H1 (cell line): ENCODE measurements around the gene ABHD14A. TPM values are rescaled to one million over a fixed set of nuclear protein-coding genes. Genes with fewer than 3 reads are reported as not detected.

ENCODE experiments used
- CTCF ChIA-PET: fragments of 300-600 bp; sonication (Branson Sonifier 250); formaldehyde crosslinking; loops from one replicate; lab custom pipeline; 2021; ENCODE audit not compliant: partially characterized antibody; lab: Charles Lee
- POLR2A ChIA-PET: fragments of 300-600 bp; sonication (Branson Sonifier 250); formaldehyde crosslinking; loops from one replicate; lab custom pipeline; 2021; ENCODE audit warnings: inconsistent platforms; ENCODE audit not compliant: partially characterized antibody; lab: Charles Lee
- DNase-seq, 2 experiments: peaks; one replicate each; pipeline versions ENCODE4 v3.0.0 to v3.0.0-alpha.2; 2010 to 2022; ENCODE audit warnings: low spot score in 2 of 2, low read depth in 1 of 2, mixed read lengths in 1 of 2
- FAIRE-seq: peaks from 2 replicates; lab custom pipeline; 2011; peaks lifted over from hg19 to GRCh38; lab: Jason Lieb, UNC
- H2AFZ ChIP-seq: 2 replicates; pipeline ENCODE4 v1.8.1; 2012; ENCODE audit warnings: low read length, inconsistent platforms
- H2AK5ac ChIP-seq: 2 replicates; pipeline ENCODE4 v1.6.1; 2013; ENCODE audit warnings: low read depth, low read length
- H2BK120ac ChIP-seq: replicated peaks from 2 replicates; pipeline ENCODE3; 2013; ENCODE audit warnings: low read depth, low read length, inconsistent platforms
- H2BK12ac ChIP-seq: 2 replicates; pipeline ENCODE4 v1.6.1; 2013; ENCODE audit warnings: low read depth, low read length
- H2BK15ac ChIP-seq: 2 replicates; pipeline ENCODE4 v1.6.1; 2013; ENCODE audit warnings: low read length
- H2BK20ac ChIP-seq: 2 replicates; pipeline ENCODE4 v1.6.1; 2013; ENCODE audit warnings: low read length
- H2BK5ac ChIP-seq: 2 replicates; pipeline ENCODE4 v1.6.1; 2013; ENCODE audit warnings: low read depth, low read length
- H3K14ac ChIP-seq: 2 replicates; pipeline ENCODE4 v1.6.1; 2013; ENCODE audit warnings: inconsistent platforms; ENCODE audit not compliant: insufficient read length
- H3K18ac ChIP-seq: 2 replicates; pipeline ENCODE4 v1.6.1; 2013; ENCODE audit warnings: low read length; ENCODE audit errors: extremely low read depth
- H3K23ac ChIP-seq: 2 replicates; pipeline ENCODE4 v1.6.1; 2013; ENCODE audit warnings: inconsistent platforms; ENCODE audit not compliant: insufficient read length
- H3K23me2 ChIP-seq: 2 replicates; pipeline ENCODE4 v1.6.1; 2013; ENCODE audit warnings: low read depth, low read length
- H3K27ac ChIP-seq: 2 replicates; pipeline ENCODE4 v1.6.1; 2011; ENCODE audit warnings: low read depth, low read length, inconsistent platforms
- H3K27me3 ChIP-seq, 4 experiments: replicated peaks in 1 of 4; 1 replicate in 1 of 4; 2 replicates in 3 of 4; pipeline versions ENCODE4 v1.6.1 to v1.8.1; 2011 to 2013; ENCODE audit warnings: low read length in 3 of 4, mild to moderate bottlenecking in 3 of 4, inconsistent platforms in 2 of 4, mixed read lengths in 2 of 4, moderate library complexity in 1 of 4; ENCODE audit not compliant: control insufficient read depth in 3 of 4, insufficient read depth in 3 of 4; ENCODE audit errors: extremely low read depth in 1 of 4
- H3K36me3 ChIP-seq, 4 experiments: 2 replicates each; pipeline versions ENCODE4 v1.6.1 to v1.8.1; 2011 to 2013; ENCODE audit warnings: mild to moderate bottlenecking in 4 of 4, low read length in 3 of 4, moderate library complexity in 2 of 4, control low read depth in 1 of 4, inconsistent platforms in 1 of 4; ENCODE audit not compliant: insufficient read depth in 4 of 4, control insufficient read depth in 2 of 4
- H3K4ac ChIP-seq: replicated peaks from 2 replicates; pipeline ENCODE3; 2013; ENCODE audit warnings: low read length, low read depth, mixed read lengths, inconsistent platforms; ENCODE audit not compliant: insufficient read length
- H3K4me1 ChIP-seq, 4 experiments: replicated peaks in 1 of 4; 1 replicate in 1 of 4; 2 replicates in 3 of 4; pipeline versions ENCODE4 v1.6.1 to v1.8.1; 2011 to 2013; ENCODE audit warnings: low read length in 3 of 4, inconsistent platforms in 2 of 4, mixed read lengths in 1 of 4; ENCODE audit not compliant: insufficient read depth in 4 of 4, control insufficient read depth in 3 of 4
- H3K4me2 ChIP-seq, 2 experiments: 2 replicates each; pipeline versions ENCODE4 v1.6.1 to v1.8.1; 2011 to 2013; ENCODE audit warnings: low read depth in 2 of 2, low read length in 2 of 2, control low read depth in 1 of 2, inconsistent platforms in 1 of 2, mild to moderate bottlenecking in 1 of 2; ENCODE audit not compliant: insufficient read depth in 1 of 2
- H3K4me3 ChIP-seq, 4 experiments: fragments of 200-600, 300-600 bp in 1 of 4; sonication (generic), shearing (Covaris generic), sonication (Bioruptor Twin) in 1 of 4; 2 replicates each; pipeline versions ENCODE4 v1.5.1 to v1.8.1; 2011 to 2016; ENCODE audit warnings: low read length in 4 of 4, low read depth in 3 of 4, control low read depth in 2 of 4, inconsistent platforms in 2 of 4, mild to moderate bottlenecking in 2 of 4, mixed read lengths in 1 of 4, moderate library complexity in 1 of 4; ENCODE audit not compliant: insufficient read depth in 2 of 4; ENCODE audit errors: extremely low read depth in 1 of 4
- H3K56ac ChIP-seq: replicated peaks from 2 replicates; pipeline ENCODE3; 2013; ENCODE audit warnings: low read depth, mild to moderate bottlenecking, mixed read lengths, low read length, inconsistent platforms; ENCODE audit not compliant: insufficient read length
- H3K79me1 ChIP-seq: 2 replicates; pipeline ENCODE4 v1.6.1; 2013; ENCODE audit warnings: low read depth, low read length, control low read depth
- H3K79me2 ChIP-seq, 2 experiments: 2 replicates each; pipeline versions ENCODE4 v1.6.1 to v1.8.1; 2012 to 2013; ENCODE audit warnings: low read length in 2 of 2, mild to moderate bottlenecking in 2 of 2, inconsistent platforms in 1 of 2; ENCODE audit not compliant: insufficient read depth in 2 of 2, control insufficient read depth in 1 of 2
- H3K9ac ChIP-seq, 4 experiments: replicated peaks in 1 of 4; 1 replicate in 1 of 4; 2 replicates in 3 of 4; pipeline versions ENCODE4 v1.6.1 to v1.8.1; 2011 to 2013; ENCODE audit warnings: low read depth in 3 of 4, low read length in 3 of 4, control low read depth in 2 of 4, mild to moderate bottlenecking in 2 of 4, moderate library complexity in 2 of 4, inconsistent platforms in 1 of 4; ENCODE audit errors: extremely low read depth in 1 of 4
- H3K9me3 ChIP-seq, 2 experiments: 2 replicates each; pipeline versions ENCODE4 v1.6.1 to v1.8.1; 2012 to 2013; ENCODE audit warnings: mild to moderate bottlenecking in 2 of 2, moderate library complexity in 2 of 2, control low read depth in 1 of 2, inconsistent platforms in 1 of 2, low read depth in 1 of 2, low read length in 1 of 2, mixed read lengths in 1 of 2; ENCODE audit not compliant: insufficient read depth in 2 of 2
- H4K20me1 ChIP-seq, 2 experiments: replicated peaks in 1 of 2; 2 replicates each; pipeline versions ENCODE3 to v1.8.1; 2011 to 2013; ENCODE audit warnings: inconsistent platforms in 2 of 2, low read length in 2 of 2, mild to moderate bottlenecking in 1 of 2; ENCODE audit not compliant: insufficient read depth in 2 of 2, control insufficient read depth in 1 of 2
- H4K5ac ChIP-seq: 2 replicates; pipeline ENCODE4 v1.6.1; 2013; ENCODE audit warnings: low read length, low read depth, mixed read lengths, inconsistent platforms; ENCODE audit not compliant: insufficient read length
- H4K8ac ChIP-seq: 2 replicates; pipeline ENCODE4 v1.8.0; 2013; ENCODE audit warnings: mild to moderate bottlenecking, moderate library complexity, low read length, inconsistent platforms; ENCODE audit not compliant: insufficient read depth; ENCODE audit errors: extremely low read depth
- H4K91ac ChIP-seq: replicated peaks from 2 replicates; pipeline ENCODE3; 2013; ENCODE audit warnings: low read length, mixed read lengths, inconsistent platforms; ENCODE audit not compliant: insufficient read length
- POLR2AphosphoS5 ChIP-seq: IDR thresholded peaks from 2 replicates; pipeline ENCODE4 v1.6.1; 2011; ENCODE audit warnings: low read depth, low read length
- TAF7 ChIP-seq: optimal IDR thresholded peaks from 2 replicates; pipeline ENCODE3; 2011; ENCODE audit warnings: low read depth, mild to moderate bottlenecking, inconsistent platforms, low read length, moderate library complexity, borderline replicate concordance
- ZNF274 ChIP-seq: IDR thresholded peaks from 2 replicates; pipeline ENCODE4 v1.7.0; 2012; ENCODE audit warnings: low read length, borderline replicate concordance; ENCODE audit errors: extremely low read depth
- WGBS, 2 experiments: shearing (Covaris generic) in 1 of 2; methylation state at CpG; one replicate each; pipeline versions ENCODE4 v1.1.6 to v1.1.7; 2013 to 2015; ENCODE audit warnings: low lambda C conversion rate in 2 of 2, mixed read lengths in 2 of 2, inconsistent platforms in 1 of 2, low coverage in 1 of 2, missing lambda C conversion rate in 1 of 2; ENCODE audit not compliant: insufficient replicate concordance in 2 of 2, insufficient coverage in 1 of 2, insufficient read length in 1 of 2; ENCODE audit errors: extremely low coverage in 1 of 2, missing lambda C conversion rate in 1 of 2; 5-methylcytosine and 5-hydroxymethylcytosine counted together
- polyA plus RNA-seq, 7 experiments: library from polyadenylated mRNA; depleted of rRNA in 3 of 7; stranded (reverse) in 5 of 7; unstranded in 2 of 7; fragments of >200 nt in 5 of 7; fragments of 200-250 nt in 2 of 7; gene quantifications; 1 replicate in 5 of 7; 2 replicates in 1 of 7; 4 replicates in 1 of 7; pipeline versions ENCODE4 v1.2.1 to v1.2.3, GENCODE V29; 2011 to 2013; ENCODE audit warnings: missing spikeins in 2 of 7, mixed read lengths in 2 of 7
- total RNA-seq: library from RNA; stranded (reverse); fragmentation: NEBNext Ultra II Directional; extraction: Animal tissue kit (Norgen Biotek cat#: 25700); gene quantifications from 2 replicates; pipeline ENCODE4 v1.2.1, GENCODE V29; 2021

ABHD14A gene
- total and polyA plus RNA-seq, 2 of the 8 experiments (the other 6 are each of a cell fraction or from before 2014, with no cell fraction given), result 4.6 to 9.8 TPM

- peaks cover 4% of the 10 kb centered on the region for H3K79me1 ChIP-seq
- no peak overlapping the region for H3K14ac ChIP-seq
- no peak overlapping the region for H3K56ac ChIP-seq
- peaks cover 5% of the 10 kb centered on the region; the same call in 1 of the 2 replicates for H3K23me2 ChIP-seq
- CTCF ChIA-PET, result interaction anchor here (0.7 to 6.2 kb wide), 8 partner anchors 12 to 1619 kb away, joined by 3 to 46 read pairs (median 6); partner anchors contain the start of genes ABHD14B and ACY1
- H3K9me3 ChIP-seq, result no peaks in the 10 kb centered on the region
- H3K4me1 ChIP-seq, result peaks cover 4 to 20% (median 8%) of the 10 kb centered on the region in 4 experiments; a peak in 5 of 7 replicates
- no peak overlapping the region for H2BK15ac ChIP-seq
- DNase-seq (no peak), FAIRE-seq (no peak)
- H4K20me1 ChIP-seq, result peaks cover 3 to 6% of the 10 kb centered on the region in 2 experiments
- no peak overlapping the region for H2BK20ac ChIP-seq
- H4K5ac ChIP-seq, result no peak overlapping the region
- H3K23ac ChIP-seq, result no peak overlapping the region
- TF ChIP-seq POLR2AphosphoS5, result peak; percentile 70; the same call in 1 of the 2 replicates
- peak; percentile 23 for TF ChIP-seq TAF7
- TF ChIP-seq ZNF274, result no peak
- H3K9ac ChIP-seq, result peak overlapping the region in 3 of 4 experiments; percentile 97 to 99 (median 99); a peak in 5 of 7 replicates
- no peak overlapping the region for H4K91ac ChIP-seq
- no peaks in the 10 kb centered on the region for H3K27me3 ChIP-seq
- POLR2A ChIA-PET, result interaction anchor here (0.6 to 25.9 kb wide), 22 partner anchors 8 to 404 kb away, joined by 3 to 923 read pairs (median 8); partner anchors contain the start of genes ABHD14A, ABHD14B, ACY1 and DUSP7
- no peak overlapping the region for H3K18ac ChIP-seq
- peak overlapping the region; percentile 98; the same call in 1 of the 2 replicates for H2BK5ac ChIP-seq
- peak overlapping the region; percentile 9; the same call in 1 of the 2 replicates for H3K27ac ChIP-seq
- H2BK120ac ChIP-seq, result no peak overlapping the region
- no peak overlapping the region; the same call in 1 of the 2 replicates for H2BK12ac ChIP-seq
- peak overlapping the region; percentile 85 to 91 for H3K4me2 ChIP-seq
- WGBS, 2 experiments, result 92% methylated on average over 2 of the region's 2 CpGs; no CpG with 5 or more reads in 1 of the 2 experiments
- peaks cover 0 to 17% of the 10 kb centered on the region in 2 experiments; a peak in 3 of 4 replicates for H3K79me2 ChIP-seq
- no peak overlapping the region for H2AFZ ChIP-seq
- peak overlapping the region; percentile 76 to 100 (median 88); a peak in 5 of 8 replicates for H3K4me3 ChIP-seq
- H4K8ac ChIP-seq, result 0 out of 2 replicates have a peak overlapping the region, but pooled peaks have one; percentile 7
- H2AK5ac ChIP-seq, result peak overlapping the region; percentile 96; the same call in 1 of the 2 replicates
- no peak overlapping the region for H3K4ac ChIP-seq
- H3K36me3 ChIP-seq, result peaks cover 17 to 39% (median 28%) of the 10 kb centered on the region in 4 experiments
Measured at GRCh38 chr3:51994530-51994929, 19.7 kb downstream of the ABHD14A start.
